CD4-positive, alpha-beta T cell treated with Interleukin-6 for 4 hours (primary cell): Measurements from ENCODE around the gene VWA5B1.

ENCODE experiments used
- DNase-seq: peaks from one replicate; pipeline ENCODE4 v3.0.0-alpha.2; 2020; ENCODE audit warnings: mixed read lengths

VWA5B1 gene

DNA sequence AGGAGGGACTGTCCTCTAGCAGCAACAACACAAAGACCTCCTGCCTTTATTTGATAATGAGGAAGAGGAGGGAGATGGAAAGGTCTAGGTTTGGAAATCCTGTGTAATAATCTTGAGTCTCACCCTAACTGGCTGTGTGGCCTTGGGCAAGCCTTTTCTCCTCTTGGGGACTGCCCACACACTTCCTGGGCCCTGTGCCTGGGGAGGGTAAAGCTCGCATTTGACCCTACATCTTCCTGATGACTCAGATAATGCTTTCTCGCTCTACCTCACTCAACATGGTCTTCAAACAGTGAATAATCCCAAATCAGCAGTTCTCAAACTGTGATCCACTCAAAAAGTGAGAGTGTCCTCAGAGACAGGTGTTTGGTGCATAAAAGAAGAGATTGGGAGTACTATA, 81.2 kb downstream of the VWA5B1 start:
- no peak for DNase-seq

DNA sequence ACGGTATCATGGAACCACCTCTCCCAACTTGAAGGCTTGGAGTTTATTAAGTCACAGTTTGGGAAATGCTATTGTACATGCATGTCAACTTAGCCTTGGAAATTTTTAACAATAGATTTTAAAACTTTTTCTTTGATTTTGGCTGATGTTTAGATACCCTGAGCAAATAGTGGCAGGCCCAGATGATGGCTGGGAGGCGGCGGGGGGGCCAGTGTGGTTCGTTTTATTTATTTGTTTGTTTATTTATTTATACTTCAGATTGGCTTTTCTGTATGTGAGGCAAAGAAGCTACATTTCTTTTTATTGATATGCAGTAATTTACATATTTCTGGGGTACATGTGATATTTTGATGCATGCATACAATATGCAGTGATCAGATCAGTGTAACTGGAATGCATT, 82.0 kb downstream of the VWA5B1 start:
- no peak for DNase-seq

DNA sequence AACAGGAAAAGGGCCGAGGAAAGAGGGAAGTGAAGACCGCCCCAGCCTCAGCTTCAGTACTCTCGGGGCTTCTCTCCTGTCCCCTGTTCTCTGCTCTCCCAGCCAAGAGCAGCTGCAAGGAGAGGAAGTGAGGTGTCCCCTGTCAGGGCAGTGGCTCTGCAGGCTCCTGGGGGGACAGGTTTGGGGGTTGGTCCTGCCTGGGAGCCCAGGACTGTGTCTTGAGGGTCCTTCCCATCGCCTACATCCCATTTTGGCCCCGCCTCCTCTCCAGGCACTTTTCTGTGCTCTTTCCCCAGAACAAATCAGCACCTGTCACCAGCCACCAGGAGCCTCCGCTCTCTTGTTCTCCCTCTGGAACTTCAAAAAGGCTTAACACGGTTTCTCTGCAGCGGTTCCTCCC, 82.6 kb downstream of the VWA5B1 start:
- DNase-seq: no peak

DNA sequence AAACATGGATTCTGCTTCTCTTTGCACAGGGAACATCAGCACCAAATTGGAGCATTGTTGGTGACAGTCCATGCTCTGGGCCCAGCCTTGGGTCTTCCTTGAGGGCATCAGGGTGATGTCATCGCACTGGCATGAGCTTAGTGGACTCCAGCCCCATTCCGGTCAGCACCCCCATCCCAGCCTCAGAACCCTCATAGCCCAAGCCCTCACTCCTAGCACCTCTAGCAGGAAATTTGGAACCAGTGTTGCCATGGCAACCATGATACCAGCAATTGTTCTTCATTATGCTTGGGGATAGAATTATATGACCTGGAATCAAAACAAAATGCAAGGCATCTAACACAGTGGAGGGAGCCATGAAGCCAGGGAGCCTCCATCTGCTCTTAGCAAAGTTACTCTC, 83.1 kb downstream of the VWA5B1 start:
- no peak for DNase-seq

DNA sequence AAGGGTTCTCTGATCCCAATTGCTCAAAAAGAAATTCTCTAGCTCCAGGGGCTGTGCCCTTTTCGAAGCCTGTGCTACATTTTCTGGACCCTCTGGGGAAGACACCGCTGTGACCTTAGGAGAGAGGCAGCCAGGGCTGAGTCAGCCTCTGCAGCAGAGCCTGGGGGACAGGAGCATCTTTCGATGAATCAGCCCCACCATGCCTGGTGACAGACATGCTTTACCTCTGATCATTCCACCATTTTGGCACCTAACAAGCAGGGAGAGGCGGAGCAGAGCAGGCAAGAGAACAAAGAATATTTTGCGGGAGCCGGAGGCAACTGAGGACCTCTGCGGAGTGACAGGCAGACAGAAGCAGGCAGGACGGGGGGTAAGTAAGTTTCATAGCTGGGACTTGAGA, 84.9 kb downstream of the VWA5B1 start:
- DNase-seq: no peak

DNA sequence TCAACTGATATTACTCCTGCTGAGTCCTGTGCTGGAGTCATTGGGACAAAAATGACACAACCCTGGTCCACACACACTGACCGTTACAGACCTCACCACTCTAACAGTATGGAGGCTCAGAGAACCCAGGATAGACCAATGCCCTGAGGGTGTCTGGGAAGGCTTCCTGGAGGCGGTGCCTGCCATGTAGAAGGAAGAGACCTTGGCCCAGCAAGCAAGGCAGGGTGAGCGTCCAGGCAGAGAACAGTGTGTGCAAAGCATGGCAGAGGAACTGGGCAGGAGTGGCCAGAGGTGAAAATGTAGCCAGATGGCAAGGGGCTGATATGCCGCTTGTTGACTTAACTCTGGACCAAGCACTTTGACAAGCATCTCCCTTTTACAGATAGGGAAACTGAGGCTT, 85.5 kb downstream of the VWA5B1 start:
- DNase-seq: no peak

DNA sequence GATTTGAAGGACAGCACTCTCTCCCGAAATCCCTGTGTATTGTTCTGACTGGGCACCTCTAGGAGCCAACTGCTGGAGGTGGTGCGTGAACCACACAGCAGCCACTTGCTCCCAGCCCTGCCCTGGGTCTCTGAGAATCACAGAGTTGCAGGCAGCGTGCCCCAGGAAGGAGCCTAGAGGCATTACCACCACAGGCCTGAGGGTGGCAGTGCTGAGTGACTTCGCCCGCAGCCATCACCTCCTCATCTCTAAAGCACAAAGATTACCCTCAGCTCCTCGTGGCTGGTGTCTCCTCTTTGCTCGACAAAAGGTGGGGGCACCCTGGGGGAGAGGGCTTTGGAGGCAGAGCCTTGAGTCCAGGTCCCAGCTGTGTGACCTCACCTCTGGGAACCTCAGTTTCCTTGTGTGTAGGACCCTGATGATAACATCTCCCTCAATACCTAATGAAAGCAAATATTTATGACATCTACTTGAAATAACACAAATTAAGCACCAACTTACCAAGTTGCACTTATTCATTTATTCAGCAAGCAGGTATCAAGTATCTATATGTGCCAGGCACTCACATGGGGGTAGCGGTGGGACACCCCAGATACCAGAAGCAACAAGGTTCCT, 86.3 kb downstream of the VWA5B1 start:
- DNase-seq: peak; percentile 50

DNA sequence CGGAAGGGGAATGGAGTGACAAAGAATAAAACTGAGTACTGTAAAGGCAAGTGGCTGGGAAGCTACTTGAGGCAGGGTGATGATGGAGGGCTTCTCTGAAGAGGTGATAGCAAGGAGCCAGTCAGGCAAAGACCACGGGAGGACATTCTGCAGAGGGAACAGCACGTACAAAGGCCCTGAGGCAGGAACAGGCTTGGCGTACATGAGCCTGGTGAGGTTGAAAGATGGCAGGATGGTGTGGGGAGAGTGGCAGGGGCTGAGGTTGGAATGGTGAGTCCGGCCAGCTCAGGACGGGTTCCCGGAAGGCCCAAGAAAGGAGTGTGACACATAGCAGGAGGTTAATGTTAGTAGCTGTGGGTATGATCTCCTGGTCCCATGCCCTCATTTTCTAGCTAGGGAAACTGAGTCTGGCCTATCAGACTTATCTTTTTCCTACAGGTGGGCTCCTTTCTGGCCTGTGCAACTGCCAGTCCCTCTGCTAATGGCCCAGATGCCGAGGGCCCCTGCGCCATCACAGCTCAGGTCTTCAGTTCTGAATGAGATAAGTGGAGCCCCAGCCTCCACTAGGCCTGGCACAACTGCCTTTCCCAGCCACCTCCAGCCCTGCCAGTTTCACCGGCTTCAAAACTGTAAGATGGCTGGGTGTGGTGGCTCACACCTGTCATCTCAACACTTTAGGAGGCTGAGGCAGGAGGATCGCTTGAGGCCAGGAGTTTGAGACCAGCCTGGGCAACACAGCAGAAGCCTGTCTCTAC, 87.0 kb downstream of the VWA5B1 start:
- DNase-seq: no peak

DNA sequence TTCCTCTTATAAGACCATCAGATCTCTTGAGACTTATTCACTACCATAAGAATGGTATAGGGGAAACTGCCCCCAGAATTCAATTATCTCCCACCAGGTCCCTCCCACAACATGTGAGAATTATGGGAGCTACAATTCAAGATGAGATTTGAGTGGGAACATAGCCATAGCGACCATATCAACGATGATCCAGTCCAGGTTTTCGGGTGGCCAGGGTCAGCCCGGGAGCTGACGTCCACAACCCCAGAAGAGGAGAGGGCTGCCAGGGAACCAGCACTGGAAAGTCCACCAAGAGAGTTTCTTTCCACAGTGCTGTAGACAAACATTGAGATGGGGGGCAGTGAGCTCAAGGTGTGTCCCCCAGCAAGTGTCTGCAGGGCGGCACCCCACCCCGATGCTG, 88.4 kb downstream of the VWA5B1 start:
- DNase-seq: no peak

DNA sequence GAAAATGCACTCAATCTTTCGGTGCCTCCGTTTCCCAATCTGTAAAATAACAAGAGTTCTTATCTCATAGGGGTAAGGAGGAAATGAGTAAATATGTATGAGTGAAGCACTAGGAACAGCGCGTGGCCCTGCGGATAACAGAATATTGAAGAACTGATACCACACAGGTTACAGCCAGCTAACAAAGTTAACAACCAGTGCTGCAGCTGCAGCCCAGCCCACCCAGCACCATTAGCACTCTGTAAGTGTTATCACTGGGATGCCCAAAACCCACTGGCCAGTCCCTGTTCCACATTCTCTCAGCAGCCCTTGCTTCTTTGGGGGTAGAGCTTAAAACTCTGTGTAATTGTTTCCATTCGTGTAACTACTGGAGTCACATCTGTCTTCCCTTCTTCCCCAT, 89.5 kb downstream of the VWA5B1 start:
- DNase-seq: no peak

DNA sequence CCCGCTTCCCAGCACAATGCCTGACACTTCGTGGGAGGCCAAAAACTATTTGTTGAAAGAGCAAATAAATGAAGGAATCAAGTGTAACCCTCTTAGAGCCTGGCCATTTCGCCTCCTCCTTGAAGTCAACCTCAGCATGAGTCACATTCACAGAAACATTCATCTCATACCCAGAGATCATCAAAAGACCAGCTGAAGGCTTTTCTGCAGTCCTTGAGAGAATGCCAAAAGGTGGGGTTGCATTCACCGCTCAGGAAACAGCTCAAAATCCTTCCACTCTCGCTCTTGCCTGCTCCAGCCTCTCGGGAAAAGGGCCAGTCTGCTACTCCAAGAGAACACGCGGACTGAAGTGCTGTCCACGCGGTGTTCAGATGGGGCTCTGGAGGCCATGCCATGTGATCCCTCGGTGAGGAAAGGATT, 90.0 kb downstream of the VWA5B1 start:
- no peak for DNase-seq

DNA sequence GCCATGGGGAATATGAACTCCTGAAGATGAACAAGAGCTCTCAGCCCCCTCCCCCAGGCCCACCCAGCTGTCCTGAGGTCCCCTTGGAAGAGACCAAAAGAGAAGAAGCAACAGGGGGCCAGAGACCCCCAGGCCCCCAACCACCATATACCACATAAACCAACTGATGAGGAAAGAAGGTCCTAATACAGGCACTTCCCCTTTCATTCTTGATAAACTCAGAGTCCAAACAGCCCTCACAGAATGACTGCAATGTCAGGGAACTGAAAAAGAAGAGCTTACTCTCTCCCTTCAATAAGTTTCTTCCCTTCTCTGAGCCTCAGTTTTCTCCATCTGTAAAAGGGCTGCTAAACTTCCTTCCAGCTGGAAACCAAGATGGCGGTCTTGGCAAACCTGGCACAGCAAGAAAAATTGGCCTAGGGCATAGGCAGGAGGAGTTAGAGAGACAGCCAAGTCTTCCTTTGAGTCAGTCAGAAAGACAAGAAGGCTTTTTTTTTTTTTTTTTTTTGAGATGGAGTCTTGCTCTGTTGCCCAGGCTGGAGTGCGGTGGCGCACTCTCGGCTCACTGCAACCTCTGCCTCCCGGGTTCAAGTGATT, 90.5 kb downstream of the VWA5B1 start:
- DNase-seq: no peak

DNA sequence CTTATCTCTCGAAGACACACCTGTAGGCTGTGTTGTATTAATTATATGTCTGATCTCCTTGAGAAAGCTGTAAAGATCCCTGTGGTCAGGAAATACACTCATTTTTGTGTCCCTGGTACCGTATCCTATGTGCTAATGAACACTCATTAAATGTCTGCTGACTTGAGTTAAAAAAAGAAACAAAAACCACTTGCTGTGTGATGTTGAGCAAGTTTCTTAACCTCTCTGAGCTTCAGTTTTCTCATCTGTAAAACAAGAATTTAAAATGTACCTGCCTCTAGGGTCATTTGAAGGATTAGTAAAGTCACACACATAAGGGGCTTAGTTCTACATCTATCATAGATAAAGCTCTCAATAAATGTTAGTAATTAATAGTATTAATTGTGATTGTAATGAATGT, 91.3 kb downstream of the VWA5B1 start:
- no peak for DNase-seq

DNA sequence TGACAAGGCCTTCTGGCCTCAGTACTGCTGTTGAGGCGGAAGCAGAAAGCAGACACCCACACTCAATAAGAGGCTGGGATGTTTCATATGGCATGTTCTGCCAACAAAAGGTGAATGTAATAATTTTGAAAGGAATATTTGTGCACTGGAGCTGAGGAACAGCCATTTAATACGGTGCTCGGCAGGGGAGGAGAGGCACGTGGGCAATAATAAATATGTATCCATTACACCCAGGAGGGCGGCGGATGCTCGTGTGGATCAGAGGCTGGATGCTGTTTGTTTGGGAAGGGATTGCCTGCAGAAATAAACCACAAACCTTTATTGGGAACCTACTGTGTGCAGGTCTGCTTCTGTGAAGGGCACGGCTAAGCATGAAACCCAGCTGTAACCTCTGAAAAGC, 92.0 kb downstream of the VWA5B1 start:
- no peak for DNase-seq

DNA sequence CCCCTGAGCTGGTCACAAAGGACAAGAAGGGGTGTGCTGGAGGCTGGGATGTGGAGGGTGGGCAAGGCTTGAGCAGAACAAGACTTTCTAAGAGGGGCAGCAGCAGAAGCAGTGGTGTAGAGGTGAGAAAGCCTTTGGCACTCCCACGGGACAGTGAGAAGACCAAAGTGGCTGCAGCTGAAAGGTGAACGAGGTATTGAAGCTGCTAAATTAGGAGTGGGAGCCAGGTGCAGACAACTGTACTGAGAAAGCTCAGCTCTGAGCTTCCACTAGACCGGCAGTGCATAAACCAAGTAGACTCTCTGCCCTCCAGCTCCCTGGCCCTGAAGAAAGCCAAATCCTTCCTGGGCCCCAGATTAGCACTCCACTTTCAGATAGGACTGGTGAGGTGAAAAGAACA, 93.0 kb downstream of the VWA5B1 start:
- DNase-seq: no peak

DNA sequence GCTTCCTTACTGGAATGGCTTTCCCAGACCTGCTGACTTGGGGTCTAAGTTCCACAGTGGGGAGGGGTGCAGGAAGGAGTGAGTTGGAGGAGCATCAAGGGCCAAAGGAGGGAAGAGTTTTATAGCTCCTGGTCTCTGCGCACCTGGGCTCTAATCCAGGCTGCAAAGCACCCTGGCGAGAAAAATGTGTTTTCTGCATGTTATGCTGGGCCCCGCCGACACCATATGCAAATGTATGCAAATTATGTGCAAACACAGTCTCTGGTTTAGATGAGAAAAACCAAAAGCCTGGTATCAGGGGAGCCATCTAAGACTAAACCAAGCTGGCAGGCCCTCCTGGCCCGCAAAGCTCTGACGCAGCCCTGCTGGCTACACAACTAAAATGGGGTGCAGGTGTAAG, 95.0 kb downstream of the VWA5B1 start:
- no peak for DNase-seq

DNA sequence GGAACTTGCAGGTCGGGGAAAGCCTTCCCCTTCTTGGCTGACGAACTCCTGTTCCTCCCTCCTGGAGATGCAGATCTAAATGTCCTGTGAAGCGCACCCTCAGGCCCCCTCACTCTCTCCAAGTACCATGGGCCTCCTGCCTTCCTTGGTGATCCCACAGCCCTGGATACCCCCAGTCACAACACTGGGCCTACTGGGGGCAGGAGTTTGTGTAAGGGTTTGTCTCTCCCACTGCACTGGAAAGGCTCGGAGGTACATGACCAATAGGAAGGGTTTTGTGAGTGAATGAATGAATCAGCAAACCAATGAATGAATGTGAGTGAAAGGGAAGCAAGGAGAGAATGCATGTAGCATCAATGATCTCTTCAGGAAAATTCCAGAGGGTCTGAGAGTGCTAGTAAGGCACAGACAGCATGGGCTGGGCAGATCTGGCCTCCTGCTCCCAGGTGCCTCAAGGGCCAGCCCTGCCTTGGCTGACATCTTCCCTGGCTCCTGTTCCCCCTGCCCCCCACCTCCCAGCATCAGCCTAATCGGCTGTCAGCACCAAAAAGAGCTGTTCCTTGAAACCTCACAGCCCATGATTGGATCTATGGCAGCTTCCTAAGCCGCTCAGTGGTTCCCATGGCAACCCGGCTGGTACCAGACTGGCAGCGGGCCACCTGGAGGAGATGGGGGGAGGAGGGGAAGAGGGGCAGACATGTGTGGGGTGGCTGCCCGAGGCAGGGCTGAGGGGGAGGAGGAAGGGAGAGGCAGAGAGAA, 95.8 kb downstream of the VWA5B1 start:
- no peak for DNase-seq

DNA sequence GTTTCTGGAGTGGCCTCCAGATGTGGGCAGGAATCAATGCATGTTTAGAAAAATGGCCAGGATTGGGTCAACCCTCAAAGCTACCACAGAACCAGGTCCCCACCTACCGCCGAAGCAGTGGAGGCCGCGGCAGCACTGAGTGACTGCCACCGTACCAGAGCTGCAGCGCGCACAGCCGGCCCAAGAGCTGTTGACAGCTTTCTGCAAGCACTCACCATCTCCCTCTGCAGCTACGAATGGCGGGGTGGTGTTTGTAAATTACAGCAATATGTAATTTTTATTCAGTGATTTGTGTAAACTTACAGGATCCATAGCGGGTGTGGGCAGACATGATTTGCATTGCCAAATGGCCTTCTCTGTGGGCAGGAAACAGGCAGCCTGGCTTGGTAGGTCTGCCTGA, 98.9 kb downstream of the VWA5B1 start:
- DNase-seq: no peak

DNA sequence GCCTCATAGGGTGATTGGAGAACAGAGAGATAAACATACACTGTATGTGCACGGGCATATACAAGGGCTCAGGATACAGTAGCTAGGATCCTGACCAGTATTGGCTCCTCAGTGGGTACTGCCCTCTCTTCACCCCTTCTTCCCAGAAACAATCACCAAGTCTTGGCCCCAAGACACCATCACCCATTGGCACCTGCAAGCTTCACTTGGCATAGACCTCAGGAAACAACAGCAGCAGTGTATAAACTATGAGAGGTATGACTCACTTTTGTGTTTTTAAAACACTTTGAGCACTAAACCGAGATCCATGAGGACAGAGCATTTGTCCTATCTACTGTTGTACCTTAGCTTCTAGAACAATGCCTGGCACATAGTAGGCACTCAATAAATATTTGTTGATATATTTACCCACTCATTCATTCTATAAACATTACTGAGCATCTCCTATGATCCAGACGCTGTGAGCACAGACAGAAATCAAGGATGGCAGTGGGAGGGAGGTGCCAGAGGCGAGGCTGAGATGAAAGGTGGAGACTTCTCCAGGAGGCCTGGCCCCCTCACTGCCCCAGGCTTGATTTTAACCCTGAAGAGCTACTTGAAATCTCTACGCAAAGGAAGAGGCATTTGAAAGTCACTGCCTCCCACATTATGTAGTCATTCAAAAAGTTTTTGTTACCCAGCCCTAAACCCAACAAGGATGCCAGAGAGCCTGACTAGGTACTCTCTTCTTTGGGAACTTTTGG, 100.1 kb downstream of the VWA5B1 start:
- DNase-seq: no peak

DNA sequence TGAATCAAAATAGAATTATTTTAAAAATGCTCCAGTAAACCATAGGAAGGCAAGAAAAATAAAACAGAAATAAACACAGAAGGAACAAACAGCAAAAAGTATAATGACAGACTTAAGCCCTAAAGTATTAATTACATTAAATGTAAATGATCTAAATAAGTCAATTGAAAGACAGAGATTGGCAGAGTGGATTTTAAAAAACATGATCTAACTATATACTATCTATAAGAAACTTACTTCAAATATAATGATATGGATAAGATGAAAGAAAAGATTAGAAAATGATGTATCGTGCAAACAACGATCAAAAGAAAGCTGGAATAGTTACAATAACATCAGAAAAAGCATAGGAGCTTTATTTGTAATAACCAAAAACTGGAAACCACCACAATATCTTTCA, 104.6 kb downstream of the VWA5B1 start:
- DNase-seq: no peak

DNA sequence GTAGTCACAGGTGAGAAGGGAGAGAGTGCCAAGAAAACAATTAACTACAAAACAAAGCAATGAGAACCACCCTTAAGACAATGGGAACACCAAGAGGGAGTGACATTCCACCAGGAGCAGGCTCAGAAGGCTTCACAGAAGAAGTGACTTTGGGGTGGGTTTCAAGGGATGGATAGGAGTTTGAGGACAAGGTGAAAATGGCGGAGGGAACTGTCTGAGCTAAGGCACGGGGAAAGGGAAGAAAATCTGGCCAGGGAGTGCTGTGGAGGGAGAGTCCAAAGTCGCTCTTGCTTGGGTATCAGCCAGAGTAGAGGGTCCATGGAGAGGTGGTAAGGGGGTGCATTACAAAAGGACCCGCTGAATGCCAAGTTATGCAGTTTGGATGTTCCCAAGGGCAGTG, 108.1 kb downstream of the VWA5B1 start:
- no peak for DNase-seq

DNA sequence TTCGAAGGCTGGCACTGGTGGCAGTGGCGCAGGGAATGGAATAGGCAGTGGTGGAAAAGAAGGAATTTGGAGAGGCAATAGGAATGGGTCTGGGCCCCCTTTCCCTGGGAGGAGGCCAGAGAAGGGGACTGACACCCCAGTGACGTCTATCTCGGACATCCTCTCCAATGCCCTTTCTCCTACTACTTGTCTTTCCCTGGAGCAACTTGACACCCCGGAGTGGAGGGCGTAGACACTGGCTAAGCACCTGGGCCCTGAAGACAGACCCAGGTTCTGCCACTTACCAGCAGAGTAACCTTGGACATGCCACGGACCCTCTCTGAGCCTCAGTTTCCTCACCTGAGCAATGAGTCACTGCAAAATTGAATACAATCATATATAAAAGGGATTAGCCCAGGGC, 108.5 kb downstream of the VWA5B1 start:
- no peak for DNase-seq

DNA sequence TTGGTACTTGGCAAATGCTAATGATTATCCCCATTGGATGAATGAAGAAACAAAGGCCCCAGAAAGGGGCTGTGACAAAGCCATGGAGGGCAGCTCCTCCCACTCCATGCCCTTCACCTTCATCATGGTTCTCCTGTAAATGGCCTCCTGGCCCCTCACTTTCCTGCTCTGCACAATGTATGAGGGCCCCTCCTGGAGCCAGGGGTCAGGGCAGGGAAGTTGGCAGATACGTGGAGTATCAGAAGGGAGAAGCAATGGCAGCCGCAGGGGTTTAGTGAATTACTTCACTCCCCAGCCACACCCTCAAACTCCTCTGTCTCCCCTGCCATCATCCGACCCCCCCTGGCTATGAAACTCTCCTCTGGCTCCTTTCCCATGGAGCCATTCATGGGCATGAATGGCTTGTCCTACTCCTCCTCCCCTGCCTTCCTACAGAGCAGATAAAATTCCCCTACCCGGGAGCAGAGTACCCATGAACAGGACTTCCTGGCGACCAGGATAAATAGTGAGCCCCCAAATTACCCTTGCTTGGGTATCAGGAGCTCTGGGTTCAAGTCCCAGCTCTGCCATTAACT, 109.0 kb downstream of the VWA5B1 start:
- no peak for DNase-seq
